Activated T-helper 1 cell treated with anti-CD3 and anti-CD28 coated beads, Interleukin-2, amount 50 U/mL, for 16 hours (primary cell): ENCODE measurements around the gene TENM4.
"Not testable (repeated sequence)": the region's sequence is repeated elsewhere in the genome, so short reads cannot be mapped to it uniquely, and the experiment has no call there.

Experiments
- DNase-seq, 2 donors: peaks; one replicate each; pipeline ENCODE4 v3.0.0-alpha.2; 2020; ENCODE audit warnings: low read depth in 1 of 2, low spot score in 1 of 2

The TENM4 gene

GRCh38 chr11:78920329-78920728 lies 520.5 kb downstream of the TENM4 start:
- DNase-seq = no peak

- DNase-seq = no peak
Observed at GRCh38 chr11:78916759-78917158, 524.1 kb downstream of the TENM4 start.

DNA sequence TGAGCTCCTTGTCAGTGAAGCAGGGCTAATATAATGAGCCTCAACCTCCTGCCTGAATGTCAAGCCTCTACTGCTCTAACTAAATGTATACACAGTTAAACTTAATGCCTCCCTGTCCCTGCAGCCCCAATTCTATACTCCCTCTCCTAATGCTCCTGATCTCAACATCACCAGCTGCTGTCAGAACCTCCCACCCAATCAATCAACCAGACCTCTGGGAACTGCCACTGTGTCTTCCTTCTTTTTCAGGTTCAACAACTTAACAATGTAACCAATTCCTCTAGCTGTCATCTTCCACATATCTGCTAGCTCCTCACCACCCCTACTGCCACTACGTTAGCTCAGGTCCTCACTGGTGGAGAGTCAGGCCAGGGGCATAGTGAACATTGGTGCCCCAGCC lies 526.3 kb downstream of the TENM4 start:
- DNase-seq = no peak

DNA sequence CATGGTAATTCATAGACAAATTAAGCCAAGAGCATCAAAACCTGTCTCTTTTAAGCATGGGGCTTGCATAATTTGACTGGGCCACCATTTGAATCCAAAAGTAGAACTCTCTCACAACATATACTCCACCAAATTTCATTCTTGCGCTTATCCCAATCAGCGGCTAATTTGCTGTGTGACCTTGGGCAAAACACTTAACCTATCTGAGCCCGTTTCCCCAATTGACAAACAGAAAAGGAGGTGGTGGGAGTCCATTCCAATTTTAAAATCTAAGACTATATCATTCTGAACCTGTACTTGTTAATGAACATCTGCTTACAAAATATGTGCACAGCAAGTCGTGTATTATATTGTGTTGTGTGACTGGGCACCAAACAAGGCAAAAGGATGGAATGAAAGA lies 528.1 kb downstream of the TENM4 start:
- DNase-seq = no peak

GRCh38 chr11:78910322-78910721 lies 530.5 kb downstream of the TENM4 start:
- no peak for DNase-seq

- DNase-seq = no peak
Observed at GRCh38 chr11:78909386-78909785, 531.4 kb downstream of the TENM4 start.

DNA sequence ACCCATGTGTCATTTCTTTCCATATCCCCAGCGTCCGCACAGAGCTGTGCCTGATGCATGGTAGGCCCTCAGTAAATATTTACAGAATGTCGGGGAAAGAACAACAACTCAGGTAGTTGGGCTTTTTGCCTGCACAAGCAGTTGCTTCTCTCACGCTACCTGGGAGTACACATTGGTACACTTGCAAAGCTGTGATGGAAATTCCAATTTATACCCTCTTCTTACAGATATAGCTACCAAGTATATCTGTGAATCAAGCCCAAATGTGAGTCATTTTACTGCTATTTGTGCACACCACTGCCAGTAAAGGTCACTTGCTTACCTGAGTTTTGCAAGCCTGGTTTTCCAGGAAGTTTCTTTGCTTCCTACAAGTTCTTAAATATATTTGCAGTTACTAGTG lies 533.2 kb downstream of the TENM4 start:
- DNase-seq = no peak

- no peak for DNase-seq
Observed at GRCh38 chr11:78906566-78906965, 534.3 kb downstream of the TENM4 start.

GRCh38 chr11:78905756-78906155 lies 535.1 kb downstream of the TENM4 start:
- DNase-seq = no peak

DNA sequence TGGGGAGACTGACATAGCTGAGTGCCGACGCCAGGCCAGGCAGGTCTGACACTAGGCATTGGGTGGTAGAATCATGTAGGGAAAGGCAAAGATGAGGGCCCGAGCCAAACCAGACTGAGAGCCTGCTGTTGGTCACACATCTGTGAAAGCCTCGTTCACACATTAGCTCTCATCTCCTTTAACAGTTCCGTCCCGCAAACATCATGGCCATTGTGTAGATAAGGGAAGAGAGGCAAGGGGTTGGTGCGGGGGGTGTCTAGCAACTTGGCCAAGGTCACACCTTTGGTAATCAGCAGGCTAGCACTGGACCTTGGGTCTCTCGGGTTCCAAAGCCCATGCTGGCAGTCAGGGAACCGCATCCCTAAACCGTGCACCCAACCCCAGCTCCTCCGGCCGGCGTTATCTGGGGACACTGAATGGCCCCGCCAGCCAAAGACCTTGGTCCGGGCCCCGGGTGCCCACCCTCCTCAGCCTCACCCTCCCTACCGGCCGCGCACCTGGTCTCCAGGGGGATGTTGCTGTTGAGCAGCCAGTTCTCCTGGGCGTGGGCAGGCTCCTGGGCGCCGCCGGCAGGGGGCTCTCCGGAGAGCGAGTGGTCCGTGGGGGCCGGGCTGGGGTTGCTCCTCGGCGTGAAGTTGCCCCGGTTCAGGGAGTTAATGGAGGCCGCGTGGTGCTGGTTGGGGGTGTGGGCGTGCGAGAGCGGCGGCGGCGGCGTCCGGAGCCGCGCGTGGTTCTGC lies 537.9 kb downstream of the TENM4 start:
- DNase-seq = no peak

DNA sequence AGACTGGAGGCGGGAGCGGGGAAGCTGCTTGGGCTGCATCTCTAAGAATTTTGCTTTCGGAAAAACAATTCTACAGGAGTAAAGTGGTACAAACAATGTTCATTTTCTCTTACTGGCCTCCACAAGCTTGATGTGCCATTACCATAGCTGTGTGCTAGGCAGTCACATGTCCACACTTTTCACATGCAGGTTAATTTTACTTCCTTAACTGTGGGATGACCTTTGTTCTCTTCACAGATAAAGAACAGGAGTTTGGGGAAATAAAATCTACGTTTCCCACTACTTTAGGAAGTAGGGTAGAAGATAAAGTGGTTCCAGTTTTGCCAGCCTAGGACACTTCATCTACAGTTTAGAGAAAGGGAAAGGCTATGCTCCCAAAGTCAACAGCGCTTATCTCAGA lies 539.0 kb downstream of the TENM4 start:
- no peak for DNase-seq

DNA sequence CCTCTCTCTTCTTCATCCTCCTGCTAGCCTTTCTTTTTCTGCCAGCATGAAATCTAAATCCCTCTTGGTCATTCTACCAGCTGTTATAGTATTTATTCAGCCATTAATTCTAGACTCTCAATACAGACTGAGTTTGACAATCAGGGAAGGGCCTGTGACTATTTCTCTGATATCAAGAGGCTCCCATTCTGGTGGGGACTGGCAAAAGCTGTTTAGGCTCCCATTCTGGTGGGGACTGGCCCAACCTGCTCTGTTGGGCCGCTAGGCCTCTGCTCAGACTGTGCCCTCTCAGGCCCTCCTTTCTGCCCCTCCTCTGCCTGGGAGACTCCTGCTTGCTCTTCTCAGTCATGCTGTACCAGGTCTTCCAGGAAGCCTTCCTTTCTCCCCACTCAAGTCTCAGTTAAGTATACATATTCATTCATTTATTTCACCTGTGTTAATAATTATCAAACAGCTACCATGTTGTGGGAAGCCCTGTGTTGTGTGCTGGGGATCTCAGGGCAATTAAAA lies 542.5 kb downstream of the TENM4 start:
- no peak for DNase-seq

DNA sequence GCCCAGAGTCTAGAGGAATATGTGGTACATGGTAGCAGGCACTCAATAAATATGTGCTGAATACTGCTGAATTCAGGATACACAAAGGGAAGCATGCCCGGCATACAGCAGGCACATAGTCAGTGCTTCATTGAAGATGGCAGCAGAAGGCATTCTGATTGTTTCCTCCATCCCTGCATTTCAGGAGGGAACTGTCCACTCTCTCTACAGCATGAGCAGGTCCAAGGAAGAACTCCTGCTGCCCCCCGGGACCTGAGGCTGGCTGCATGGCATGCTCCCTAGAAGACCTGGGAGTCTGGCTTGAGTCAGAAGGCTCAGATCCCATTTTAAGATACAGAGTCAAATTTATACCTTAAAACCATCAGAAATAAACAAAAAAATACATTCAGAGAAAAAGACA lies 546.8 kb downstream of the TENM4 start:
- no peak for DNase-seq

- no peak for DNase-seq
Observed at GRCh38 chr11:78889698-78890097, 551.1 kb downstream of the TENM4 start.

GRCh38 chr11:78886616-78887015 lies 554.2 kb downstream of the TENM4 start:
- DNase-seq = no peak

GRCh38 chr11:78884761-78885160 lies 556.1 kb downstream of the TENM4 start:
- no peak for DNase-seq

GRCh38 chr11:78883506-78883905 lies 557.3 kb downstream of the TENM4 start:
- DNase-seq = no peak

GRCh38 chr11:78879094-78879980 lies 561.5 kb downstream of the TENM4 start:
- not testable (repeated sequence) for DNase-seq

GRCh38 chr11:78878631-78879030 lies 562.2 kb downstream of the TENM4 start:
- DNase-seq = no peak

GRCh38 chr11:78876676-78877075 lies 564.2 kb downstream of the TENM4 start:
- DNase-seq = no peak

GRCh38 chr11:78870655-78871054 lies 570.2 kb downstream of the TENM4 start:
- DNase-seq = no peak

DNA sequence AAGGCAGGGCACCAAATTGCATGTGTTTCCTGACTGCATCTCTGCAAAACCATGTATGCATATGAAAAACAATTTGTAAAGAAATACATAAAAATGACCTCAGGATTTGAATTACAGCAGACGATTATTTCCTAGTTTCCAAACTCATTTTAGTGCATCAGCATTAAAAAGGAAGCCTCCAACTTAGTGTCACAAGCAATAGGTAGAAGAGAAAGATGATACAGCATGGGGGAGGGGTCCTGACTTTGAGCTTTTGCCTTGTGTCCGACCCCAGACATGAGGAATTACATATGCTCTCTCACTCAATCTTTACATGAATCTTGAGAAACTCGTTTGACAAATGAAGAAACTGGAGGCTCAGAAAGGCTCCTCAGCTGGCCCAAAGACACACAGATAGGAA lies 571.5 kb downstream of the TENM4 start:
- DNase-seq = no peak
